GM19467 (cell line): ENCODE measurements around the gene GAA.

ENCODE experiments used
- ATAC-seq: cut with Tn5 transposase; IDR thresholded peaks from one replicate; pipeline ENCODE4 v1.9.1; 2021; ENCODE audit warnings: mild to moderate bottlenecking, moderate library complexity; ENCODE audit not compliant: unreplicated experiment

GAA gene

GRCh38 chr17:80102664-80103448, 1.5 kb downstream of the GAA start:
- ATAC-seq = no peak

- ATAC-seq = no peak
Observed at GRCh38 chr17:80103449-80104085, 2.2 kb downstream of the GAA start.

- no peak for ATAC-seq
Observed at GRCh38 chr17:80104321-80104955, 3.1 kb downstream of the GAA start.

GRCh38 chr17:80104956-80105375, 3.6 kb downstream of the GAA start:
- no peak for ATAC-seq

GRCh38 chr17:80105762-80106161, 4.4 kb downstream of the GAA start:
- ATAC-seq = no peak

- no peak for ATAC-seq
Observed at GRCh38 chr17:80106176-80106575, 4.8 kb downstream of the GAA start.

GRCh38 chr17:80106751-80107150, 5.4 kb downstream of the GAA start:
- no peak for ATAC-seq

GRCh38 chr17:80107231-80108021, 6.0 kb downstream of the GAA start:
- no peak for ATAC-seq

GRCh38 chr17:80108036-80108971, 6.9 kb downstream of the GAA start:
- ATAC-seq = no peak

- no peak for ATAC-seq
Observed at GRCh38 chr17:80109066-80109660, 7.8 kb downstream of the GAA start.

GRCh38 chr17:80109713-80110446, 8.5 kb downstream of the GAA start:
- no peak for ATAC-seq

GRCh38 chr17:80110447-80110812, 9.0 kb downstream of the GAA start:
- ATAC-seq = no peak

- ATAC-seq = no peak
Observed at GRCh38 chr17:80110927-80111701, 9.7 kb downstream of the GAA start.

- no peak for ATAC-seq
Observed at GRCh38 chr17:80111702-80112470, 10.5 kb downstream of the GAA start.

- ATAC-seq = no peak
Observed at GRCh38 chr17:80112471-80113032, 11.2 kb downstream of the GAA start.

GRCh38 chr17:80113033-80113484, 11.7 kb downstream of the GAA start:
- no peak for ATAC-seq

GRCh38 chr17:80114758-80115157, 13.4 kb downstream of the GAA start:
- no peak for ATAC-seq
